ENCODE data around the gene OR6C75.
"Not testable (repeated sequence)": the region's sequence is repeated elsewhere in the genome, so short reads cannot be mapped to it uniquely, and the experiment has no call there.

Gene OR6C75

DNA sequence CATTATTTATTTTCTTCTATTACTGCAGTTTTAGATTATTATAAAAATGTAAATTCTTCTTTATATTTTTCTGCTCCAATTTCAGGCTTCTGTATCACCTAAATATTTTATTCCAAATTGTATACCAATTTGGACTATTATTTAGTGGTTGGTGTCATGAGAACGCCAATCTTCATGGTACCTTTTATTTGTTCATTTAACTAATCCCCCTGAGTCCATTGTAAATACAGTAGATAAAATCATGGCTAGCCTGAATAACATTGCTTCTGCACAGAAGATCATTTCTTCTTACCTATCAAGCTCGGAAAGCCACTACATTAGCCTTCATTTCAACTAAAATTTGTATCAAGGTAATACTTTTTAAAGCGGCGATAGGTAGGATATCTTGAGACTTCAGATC lies at the start of gene OR6C75:
Gene OR6C75, plus strand, starts transcription at position 301 of the 400 bp plus-strand sequence. CDS start 2,136 bp downstream, outside the sequence.
- DNase-seq (no peak), ATAC-seq (no peak)
- Mint-ChIP-seq H3K27ac (no peak within 1 kb of the TSS), H3K4me1 (no peaks in the 10 kb centered on the region), H3K9me3 (no peaks in the 10 kb centered on the region), H3K36me3 (ENCODE audit: low read depth) (no peaks in the 10 kb centered on the region), H3K27me3 (peaks cover 16% of the 10 kb centered on the region), H3K4me3 (no peak within 1 kb of the TSS)

DNA sequence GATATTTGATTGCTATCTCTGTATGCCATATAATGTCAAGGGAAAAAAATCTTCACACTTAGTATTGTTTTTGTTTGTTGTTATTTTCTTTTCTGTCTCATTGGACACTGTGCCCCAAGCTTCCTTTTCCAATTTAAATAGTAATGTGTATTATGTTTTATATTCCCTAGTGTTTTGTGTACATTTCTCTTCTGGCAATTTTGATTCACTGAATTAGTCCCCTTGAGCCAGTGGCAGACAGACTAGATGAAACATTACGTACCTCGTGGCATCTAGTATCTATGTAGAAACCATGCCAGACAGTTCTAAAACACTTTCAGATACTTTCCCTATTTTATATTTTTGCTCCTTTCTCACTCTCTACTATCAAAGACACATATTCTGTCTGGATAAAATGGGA lies 48.7 kb upstream of the OR6C75 start, which contains the start of gene OR6C1:
Gene OR6C1, plus strand, starts transcription at position 301 of the 400 bp plus-strand sequence. CDS start 6,257 bp downstream, outside the sequence.
- Mint-ChIP-seq H3K27me3 (peaks cover 11% of the 10 kb centered on the region), H3K27ac (no peak within 1 kb of the TSS), H3K36me3 (ENCODE audit: low read depth) (no peaks in the 10 kb centered on the region), H3K9me3 (no peaks in the 10 kb centered on the region), H3K4me1 (no peaks in the 10 kb centered on the region), H3K4me3 (no peak within 1 kb of the TSS)
- DNase-seq (no peak), ATAC-seq (no peak)

DNA sequence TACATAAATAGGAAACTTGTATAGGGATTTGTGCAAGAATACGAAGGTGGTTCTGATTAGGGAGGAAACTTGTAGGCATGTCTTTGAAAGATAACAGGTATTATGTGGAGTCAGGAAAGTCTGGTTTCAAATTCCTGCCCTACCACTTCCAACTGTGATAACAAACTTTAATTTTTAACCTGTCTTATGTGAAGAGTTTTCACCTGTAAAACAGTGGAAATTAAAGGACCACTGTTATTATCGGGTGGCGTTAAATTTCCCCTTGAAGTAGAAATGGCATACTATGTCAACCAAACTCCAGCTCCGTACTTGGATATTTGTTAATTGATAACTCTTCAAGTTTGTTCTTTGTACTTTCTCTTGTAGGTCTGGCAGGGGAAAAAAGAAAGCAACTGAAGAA lies 42.6 kb upstream of the OR6C75 start:
- ATAC-seq (no peak), DNase-seq (no peak)
- H3K4me3 Mint-ChIP-seq: no peak overlapping the region
- H3K27ac Mint-ChIP-seq: no peak overlapping the region
- no peaks in the 10 kb centered on the region for H3K36me3 Mint-ChIP-seq (ENCODE audit: low read depth)
- peaks cover 14% of the 10 kb centered on the region for H3K27me3 Mint-ChIP-seq
- H3K4me1 Mint-ChIP-seq: no peaks in the 10 kb centered on the region
- H3K9me3 Mint-ChIP-seq: no peaks in the 10 kb centered on the region

DNA sequence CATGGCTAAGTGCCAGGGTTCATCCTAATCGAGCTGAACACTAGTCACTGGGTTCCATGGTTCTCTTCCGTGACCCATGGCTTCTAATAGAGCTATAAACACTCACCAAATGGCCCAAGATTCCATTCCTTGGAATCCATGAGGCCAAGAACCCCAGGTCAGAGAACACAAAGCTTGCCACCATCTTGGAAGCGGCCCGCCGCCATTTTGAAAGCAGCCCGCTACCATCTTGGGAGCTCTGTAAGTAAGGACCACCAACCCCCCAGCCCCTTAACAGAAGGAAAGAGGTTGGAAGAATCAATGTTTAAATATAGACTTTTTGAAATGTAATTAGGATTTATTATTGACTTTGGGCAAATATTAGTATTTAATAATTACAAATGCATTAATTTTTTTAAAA lies 37.0 kb upstream of the OR6C75 start:
- not testable (repeated sequence) for DNase-seq; H3K4me1 Mint-ChIP-seq; H3K36me3 Mint-ChIP-seq (ENCODE audit: low read depth); H3K27ac Mint-ChIP-seq; H3K4me3 Mint-ChIP-seq; ATAC-seq; H3K9me3 Mint-ChIP-seq
- peaks cover 16% of the 10 kb centered on the region for H3K27me3 Mint-ChIP-seq

DNA sequence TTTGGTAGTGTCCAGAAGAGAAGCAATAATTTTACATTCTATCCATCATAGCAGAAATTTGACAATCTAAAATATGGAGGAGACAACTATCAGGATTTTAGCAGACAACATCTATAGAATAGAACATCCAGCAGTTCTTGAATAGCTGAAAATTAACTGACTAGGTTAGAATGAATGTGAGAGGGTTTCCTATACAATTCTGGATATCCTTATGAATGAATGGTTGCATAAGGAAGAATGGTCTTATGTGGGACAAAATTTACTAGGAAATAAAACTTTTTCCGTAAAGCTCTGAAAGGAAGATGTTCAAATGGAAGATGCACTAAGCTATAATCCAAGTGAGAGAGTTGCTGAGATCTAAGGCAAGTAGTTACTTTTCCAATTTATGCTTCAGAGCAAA lies 32.3 kb upstream of the OR6C75 start, which contains the start of gene OR6C3:
Gene OR6C3, plus strand, starts transcription at position 301 of the 400 bp plus-strand sequence. CDS start 955 bp downstream, outside the sequence.
- Mint-ChIP-seq H3K4me1 (no peaks in the 10 kb centered on the region), H3K27me3 (peaks cover 22% of the 10 kb centered on the region), H3K4me3 (no peak within 1 kb of the TSS), H3K27ac (no peak within 1 kb of the TSS), H3K9me3 (no peaks in the 10 kb centered on the region), H3K36me3 (ENCODE audit: low read depth) (no peaks in the 10 kb centered on the region)
- no peak for ATAC-seq
- DNase-seq: no peak

DNA sequence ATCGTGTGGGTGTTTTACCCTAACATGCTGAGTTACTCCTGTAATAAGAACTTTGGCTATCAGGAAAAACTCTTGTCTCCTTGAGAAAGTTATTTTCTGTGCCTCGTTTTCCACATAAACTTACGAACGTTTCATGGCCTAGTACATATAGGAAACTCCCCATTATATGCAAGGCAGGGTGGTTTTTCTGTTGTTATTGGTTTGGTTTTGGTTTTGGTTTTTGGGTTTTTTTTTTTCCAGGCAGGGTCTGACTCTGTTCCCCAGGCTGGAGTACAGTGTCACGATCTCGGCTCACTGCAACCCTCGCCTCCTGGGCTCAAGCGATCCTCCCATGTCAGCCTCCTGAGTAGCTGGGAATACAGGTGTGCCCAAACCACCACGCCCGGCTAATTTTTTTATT lies 26.8 kb upstream of the OR6C75 start:
- H3K4me1 Mint-ChIP-seq: no peaks in the 10 kb centered on the region
- H3K9me3 Mint-ChIP-seq: no peaks in the 10 kb centered on the region
- no peaks in the 10 kb centered on the region for H3K36me3 Mint-ChIP-seq (ENCODE audit: low read depth)
- ATAC-seq (no peak), DNase-seq (no peak)
- no peak overlapping the region for H3K27ac Mint-ChIP-seq
- no peak overlapping the region for H3K4me3 Mint-ChIP-seq
- peaks cover 26% of the 10 kb centered on the region for H3K27me3 Mint-ChIP-seq

DNA sequence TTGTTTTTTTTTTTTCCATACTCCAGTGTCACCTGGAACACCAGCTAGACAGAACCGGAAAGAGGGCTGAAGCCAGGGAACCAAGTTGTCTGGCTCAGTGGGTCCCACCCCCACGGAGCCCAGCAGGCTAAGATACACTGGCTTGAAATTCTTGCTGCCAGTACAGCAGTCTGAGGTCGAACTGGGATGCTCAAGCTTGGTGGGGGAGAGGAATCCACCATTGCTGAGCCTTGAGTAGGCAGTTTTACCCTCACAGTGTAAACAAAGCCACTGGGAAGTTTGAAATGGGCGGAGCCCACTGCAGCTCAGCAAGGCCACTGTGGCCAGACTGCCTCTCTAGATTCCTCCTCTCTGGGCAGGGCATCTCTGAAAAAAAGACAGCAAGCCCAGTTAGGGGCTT lies 7.4 kb upstream of the OR6C75 start:
- not testable (repeated sequence) for H3K9me3 Mint-ChIP-seq; H3K27ac Mint-ChIP-seq; DNase-seq; H3K4me3 Mint-ChIP-seq; H3K36me3 Mint-ChIP-seq (ENCODE audit: low read depth); ATAC-seq; H3K4me1 Mint-ChIP-seq
- H3K27me3 Mint-ChIP-seq: peaks cover 23% of the 10 kb centered on the region

DNA sequence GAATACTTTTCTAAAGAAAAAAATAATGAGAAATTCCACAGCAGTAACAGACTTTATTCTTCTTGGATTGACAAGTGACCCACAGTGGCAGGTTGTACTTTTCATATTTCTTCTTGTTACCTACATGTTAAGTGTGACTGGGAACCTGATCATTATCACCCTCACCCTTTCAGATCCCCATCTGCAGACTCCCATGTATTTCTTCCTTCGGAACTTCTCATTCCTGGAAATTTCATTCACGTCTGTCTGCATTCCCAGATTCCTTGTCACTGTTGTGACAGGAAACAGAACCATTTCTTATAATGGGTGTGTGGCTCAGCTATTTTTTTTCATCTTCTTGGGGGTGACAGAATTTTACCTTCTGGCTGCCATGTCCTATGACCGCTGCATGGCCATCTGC lies 2.3 kb downstream of the OR6C75 start:
- Mint-ChIP-seq H3K9me3 (no peaks in the 10 kb centered on the region), H3K27ac (no peak overlapping the region), H3K27me3 (peaks cover 11% of the 10 kb centered on the region), H3K4me1 (no peaks in the 10 kb centered on the region), H3K36me3 (ENCODE audit: low read depth) (no peaks in the 10 kb centered on the region), H3K4me3 (no peak overlapping the region)
- no peak for ATAC-seq
- DNase-seq: no peak

DNA sequence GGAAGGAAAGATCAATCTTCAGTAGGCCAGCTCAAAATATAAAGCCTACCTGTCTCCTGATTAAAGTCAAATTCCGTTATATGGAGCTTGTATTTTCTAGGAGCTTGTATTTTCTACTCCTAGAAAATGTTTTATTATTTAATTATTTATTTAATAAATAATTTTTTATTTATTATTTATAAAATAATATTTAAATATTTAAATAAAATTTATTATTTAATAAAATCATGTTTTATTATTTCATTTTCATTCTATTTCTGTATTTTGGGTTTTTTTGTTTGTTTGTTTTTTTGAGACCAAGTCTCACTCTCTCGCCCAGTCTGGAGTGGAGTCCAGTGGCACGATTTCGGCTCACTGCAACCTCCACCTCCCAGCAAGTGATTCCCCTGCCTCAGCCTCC lies 9.7 kb downstream of the OR6C75 start:
- no peak overlapping the region for H3K4me3 Mint-ChIP-seq
- H3K27ac Mint-ChIP-seq: no peak overlapping the region
- no peak for DNase-seq
- H3K36me3 Mint-ChIP-seq (ENCODE audit: low read depth): no peaks in the 10 kb centered on the region
- H3K27me3 Mint-ChIP-seq: peaks cover 4% of the 10 kb centered on the region
- no peaks in the 10 kb centered on the region for H3K9me3 Mint-ChIP-seq
- ATAC-seq: no peak
- no peaks in the 10 kb centered on the region for H3K4me1 Mint-ChIP-seq

DNA sequence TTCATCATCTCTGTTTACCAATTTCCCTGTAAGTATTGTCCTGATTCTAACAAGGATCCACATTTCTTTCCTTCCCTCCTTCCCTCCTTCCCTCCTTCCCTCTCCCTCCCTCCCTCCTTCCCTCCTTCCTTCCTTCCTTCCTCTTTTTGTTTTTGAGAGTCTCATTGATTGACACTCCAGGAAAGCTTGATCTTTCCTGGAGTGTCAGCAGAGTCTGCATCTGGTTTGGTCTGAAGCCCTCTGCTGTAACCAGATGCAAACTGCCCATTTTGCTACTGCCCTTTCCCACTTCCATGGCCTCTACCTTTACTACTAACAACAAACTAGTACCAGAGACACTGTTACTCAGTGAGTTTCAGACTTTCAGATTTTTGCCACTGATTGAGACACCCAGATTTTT lies 23.1 kb downstream of the OR6C75 start:
- DNase-seq (no peak), ATAC-seq (no peak)
- H3K4me3 Mint-ChIP-seq: no peak overlapping the region
- H3K36me3 Mint-ChIP-seq (ENCODE audit: low read depth): no peaks in the 10 kb centered on the region
- H3K9me3 Mint-ChIP-seq: no peaks in the 10 kb centered on the region
- H3K4me1 Mint-ChIP-seq: no peaks in the 10 kb centered on the region
- H3K27me3 Mint-ChIP-seq: peaks cover 3% of the 10 kb centered on the region
- no peak overlapping the region for H3K27ac Mint-ChIP-seq

DNA sequence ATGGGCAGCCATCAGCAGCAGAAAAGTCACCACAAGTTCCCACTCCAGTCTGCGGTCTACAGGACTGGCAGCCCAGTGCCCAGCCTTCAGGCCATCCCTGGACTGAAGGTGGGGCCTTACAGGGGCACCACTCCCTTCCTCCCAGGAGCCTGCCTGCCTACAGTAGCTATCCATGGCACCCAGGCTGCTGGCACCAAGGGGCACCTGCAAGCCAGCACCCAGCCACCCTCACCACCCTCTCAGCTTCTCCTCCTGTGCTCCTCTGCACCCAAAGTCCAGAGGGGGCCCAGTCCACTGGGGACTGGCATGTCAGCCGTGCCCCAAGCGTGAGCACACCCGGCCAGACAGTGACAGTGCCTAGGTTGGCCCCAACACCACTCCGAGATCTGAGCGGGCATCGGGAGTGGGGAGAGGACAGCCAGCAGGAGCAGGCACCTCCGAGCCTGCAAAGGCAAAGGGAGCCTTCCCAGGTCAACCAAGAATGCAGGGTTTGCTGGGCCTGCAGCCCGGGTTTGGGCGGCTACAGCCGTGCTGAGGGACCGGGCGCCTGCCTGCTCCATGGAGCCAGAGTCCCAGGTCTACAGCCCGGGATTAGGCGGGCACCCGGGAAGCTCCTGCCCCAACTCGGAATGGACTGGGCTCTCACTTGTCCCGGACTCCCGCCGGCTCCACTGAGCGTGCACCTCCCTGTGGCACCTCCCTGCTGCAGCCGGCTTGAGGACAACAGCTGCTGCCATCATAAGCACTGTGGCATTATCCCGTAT lies 29.4 kb downstream of the OR6C75 start:
- no peaks in the 10 kb centered on the region for H3K9me3 Mint-ChIP-seq
- ATAC-seq (no peak), DNase-seq (no peak)
- peaks cover 5% of the 10 kb centered on the region for H3K27me3 Mint-ChIP-seq
- H3K36me3 Mint-ChIP-seq (ENCODE audit: low read depth): no peaks in the 10 kb centered on the region
- H3K27ac Mint-ChIP-seq: no peak overlapping the region
- no peaks in the 10 kb centered on the region for H3K4me1 Mint-ChIP-seq
- H3K4me3 Mint-ChIP-seq: no peak overlapping the region

DNA sequence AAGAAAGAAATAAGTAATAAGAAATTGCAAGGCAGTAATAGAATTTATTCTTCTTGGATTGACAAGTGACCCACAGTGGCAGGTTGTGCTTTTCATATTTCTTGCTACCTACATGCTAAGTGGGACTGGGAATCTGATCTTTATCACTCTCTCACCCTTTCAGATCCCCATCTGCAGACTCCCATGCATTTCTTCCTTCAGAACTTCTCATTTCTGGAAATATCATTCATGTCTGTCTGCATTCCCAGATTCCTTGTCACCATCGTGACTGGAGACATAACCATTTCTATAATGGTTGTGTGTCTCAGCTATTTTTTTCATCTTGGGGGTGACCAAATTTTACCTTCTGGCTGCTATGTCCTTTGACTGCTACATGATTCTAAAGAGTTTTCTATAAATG lies 33.6 kb downstream of the OR6C75 start:
- Mint-ChIP-seq H3K4me1 (no peaks in the 10 kb centered on the region), H3K27me3 (peaks cover 22% of the 10 kb centered on the region)

DNA sequence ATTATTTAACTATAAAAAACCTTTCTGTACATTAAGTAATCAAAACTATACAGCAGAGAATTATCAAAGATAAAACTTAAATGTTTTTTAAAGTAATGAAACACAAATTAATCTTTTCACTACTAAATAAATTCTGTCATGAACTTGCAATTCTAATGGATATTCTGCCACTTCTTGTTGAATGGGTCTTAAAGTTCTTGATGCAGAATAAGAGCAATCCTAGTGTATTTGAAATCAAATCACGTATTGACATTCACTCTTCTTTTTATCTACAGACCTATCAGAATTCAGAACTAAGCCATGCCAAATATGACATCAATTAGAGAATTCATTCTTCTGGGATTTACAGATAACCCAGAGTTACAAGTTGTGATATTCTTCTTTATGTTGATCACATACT lies 37.5 kb downstream of the OR6C75 start, which contains the start of gene OR6C65:
Gene OR6C65, plus strand, starts transcription at position 301 of the 400 bp plus-strand sequence. Its CDS starts 0 bp downstream, at position 301.
- no peak for ATAC-seq
- no peaks in the 10 kb centered on the region for H3K36me3 Mint-ChIP-seq (ENCODE audit: low read depth)
- no peaks in the 10 kb centered on the region for H3K4me1 Mint-ChIP-seq
- H3K9me3 Mint-ChIP-seq: no peaks in the 10 kb centered on the region
- DNase-seq: no peak
- no peak within 1 kb of the TSS for H3K4me3 Mint-ChIP-seq
- peaks cover 27% of the 10 kb centered on the region for H3K27me3 Mint-ChIP-seq
- no peak within 1 kb of the TSS for H3K27ac Mint-ChIP-seq

More for the DNA sequence above, 33.6 kb downstream of the OR6C75 start:
- no peaks in the 10 kb centered on the region for H3K9me3 Mint-ChIP-seq
- no peak overlapping the region for H3K4me3 Mint-ChIP-seq
- H3K36me3 Mint-ChIP-seq (ENCODE audit: low read depth): no peaks in the 10 kb centered on the region
- DNase-seq (no peak), ATAC-seq (no peak)
- H3K27ac Mint-ChIP-seq: no peak overlapping the region

DNA sequence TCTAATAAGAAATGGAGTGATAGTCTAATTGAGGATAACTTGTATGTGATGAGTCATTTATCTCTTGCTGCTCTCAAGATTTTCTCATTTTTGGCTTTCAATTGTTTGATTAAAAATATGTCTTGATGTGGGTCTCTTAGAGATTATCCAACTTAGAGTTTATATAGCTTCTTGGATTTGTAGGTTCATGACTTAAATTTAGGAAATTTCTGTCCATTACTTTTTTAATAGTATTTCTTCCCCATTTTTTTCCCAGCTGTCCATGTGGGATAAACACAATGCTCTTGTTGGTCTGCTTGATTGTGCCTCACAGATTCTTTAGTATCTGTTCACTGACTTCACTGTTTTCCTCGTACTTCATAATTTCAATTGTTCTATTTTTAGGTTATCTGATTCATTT lies 45.1 kb downstream of the OR6C75 start:
- Mint-ChIP-seq H3K36me3 (ENCODE audit: low read depth) (no peaks in the 10 kb centered on the region), H3K27ac (no peak overlapping the region), H3K27me3 (peaks cover 9% of the 10 kb centered on the region), H3K9me3 (no peaks in the 10 kb centered on the region), H3K4me1 (no peaks in the 10 kb centered on the region), H3K4me3 (no peak overlapping the region)
- no peak for DNase-seq
- ATAC-seq: no peak

DNA sequence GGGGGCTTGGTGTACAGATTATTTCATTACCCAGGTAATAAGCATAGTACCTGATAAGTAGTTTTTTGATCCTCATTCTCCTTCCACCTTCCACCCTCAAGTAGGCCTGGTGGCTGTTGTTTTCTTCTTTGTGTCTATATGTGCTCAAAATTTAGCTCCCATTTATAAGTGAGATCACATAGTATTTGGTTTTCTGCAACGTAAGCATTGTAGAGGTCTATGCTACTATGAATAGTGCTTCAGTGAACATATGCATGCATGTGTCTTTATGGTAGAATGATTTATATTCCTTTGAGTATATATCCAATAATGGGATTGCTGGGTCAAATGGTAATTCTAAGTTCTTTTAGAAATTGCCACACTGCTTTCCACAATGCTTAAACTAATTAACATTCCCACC lies 46.4 kb downstream of the OR6C75 start:
- H3K4me3 Mint-ChIP-seq; H3K9me3 Mint-ChIP-seq; H3K27ac Mint-ChIP-seq; H3K4me1 Mint-ChIP-seq; ATAC-seq; H3K36me3 Mint-ChIP-seq (ENCODE audit: low read depth); DNase-seq: not testable (repeated sequence)
- H3K27me3 Mint-ChIP-seq: peaks cover 10% of the 10 kb centered on the region
